ENCODE results near the gene TRMT61B. TPM values are rescaled to one million over a fixed set of nuclear protein-coding genes. Genes with fewer than 3 reads are reported as not detected.

Gene TRMT61B
- total and polyA plus RNA-seq, 4 donors: 16.9 to 24.5 (median 22.9) TPM

- Histone ChIP-seq H3K27ac (ENCODE audit: low read depth, low read length) (no peak overlapping the region), H3K27me3 (ENCODE audit: control insufficient read depth, insufficient read depth, low read length) (no peaks in the 10 kb centered on the region), H3K36me3 (ENCODE audit: control insufficient read depth, insufficient read depth, low read length) (peaks cover 13% of the 10 kb centered on the region), H3K4me1 (ENCODE audit: control insufficient read depth, insufficient read depth, low read length) (no peaks in the 10 kb centered on the region), H3K4me3 (ENCODE audit: low read depth, low read length) (no peak overlapping the region), H3K9me3 (ENCODE audit: control insufficient read depth, insufficient read depth, low read length) (no peaks in the 10 kb centered on the region)
- DNase-seq (ENCODE audit: low read depth in 4 of 6, low spot score in 6 of 6): no peak
- WGBS (ENCODE audit: insufficient coverage): 80% methylated on average over 1 of the region's 3 CpGs
These were observed 32.5 kb upstream of the TRMT61B start for GRCh38 chr2:28902584-28902983.

GRCh38 chr2:28901841-28902240, 31.7 kb upstream of the TRMT61B start:
- Histone ChIP-seq H3K36me3 (ENCODE audit: control insufficient read depth, insufficient read depth, low read length) (peaks cover 8% of the 10 kb centered on the region), H3K27ac (ENCODE audit: low read depth, low read length) (no peak overlapping the region), H3K4me1 (ENCODE audit: control insufficient read depth, insufficient read depth, low read length) (no peaks in the 10 kb centered on the region), H3K4me3 (ENCODE audit: low read depth, low read length) (no peak overlapping the region), H3K9me3 (ENCODE audit: control insufficient read depth, insufficient read depth, low read length) (no peaks in the 10 kb centered on the region), H3K27me3 (ENCODE audit: control insufficient read depth, insufficient read depth, low read length) (no peaks in the 10 kb centered on the region)
- DNase-seq (ENCODE audit: low read depth in 4 of 6, low spot score in 6 of 6): no peak
- WGBS (ENCODE audit: insufficient coverage): no CpG with 5 or more reads among the region's 1 CpG

GRCh38 chr2:28901202-28901601, 31.1 kb upstream of the TRMT61B start:
- no peak overlapping the region for H3K4me3 ChIP-seq (ENCODE audit: low read depth, low read length)
- H3K36me3 ChIP-seq (ENCODE audit: control insufficient read depth, insufficient read depth, low read length): peaks cover 7% of the 10 kb centered on the region
- 62% methylated on average over 2 of the region's 2 CpGs for WGBS (ENCODE audit: insufficient coverage)
- no peaks in the 10 kb centered on the region for H3K27me3 ChIP-seq (ENCODE audit: control insufficient read depth, insufficient read depth, low read length)
- no peaks in the 10 kb centered on the region for H3K4me1 ChIP-seq (ENCODE audit: control insufficient read depth, insufficient read depth, low read length)
- H3K9me3 ChIP-seq (ENCODE audit: control insufficient read depth, insufficient read depth, low read length): no peaks in the 10 kb centered on the region
- H3K27ac ChIP-seq (ENCODE audit: low read depth, low read length): no peak overlapping the region
- no peak for DNase-seq (ENCODE audit: low read depth in 4 of 6, low spot score in 6 of 6)

DNA sequence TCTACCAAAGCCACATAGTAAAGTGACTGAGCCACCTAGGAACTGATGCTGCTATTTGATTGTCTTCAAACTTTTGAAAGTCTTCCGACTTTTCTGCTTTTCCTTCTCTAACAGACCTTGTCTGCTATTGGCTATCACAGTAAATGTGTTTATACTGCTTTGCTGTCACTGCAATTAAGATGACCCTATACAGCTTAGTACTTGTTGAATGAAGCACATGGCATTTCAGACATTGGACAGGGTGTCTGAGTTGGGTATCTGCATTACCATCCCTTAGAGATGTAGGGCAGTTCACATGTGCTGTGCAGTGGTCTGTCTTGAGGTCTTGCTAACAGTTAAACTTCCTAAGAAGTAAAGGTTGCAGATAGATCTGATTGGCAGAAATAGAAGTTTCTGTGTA, 27.9 kb upstream of the TRMT61B start:
- Histone ChIP-seq H3K9me3 (ENCODE audit: control insufficient read depth, insufficient read depth, low read length) (no peaks in the 10 kb centered on the region), H3K27me3 (ENCODE audit: control insufficient read depth, insufficient read depth, low read length) (no peaks in the 10 kb centered on the region), H3K4me3 (ENCODE audit: low read depth, low read length) (no peak overlapping the region), H3K27ac (ENCODE audit: low read depth, low read length) (no peak overlapping the region), H3K36me3 (ENCODE audit: control insufficient read depth, insufficient read depth, low read length) (no peaks in the 10 kb centered on the region), H3K4me1 (ENCODE audit: control insufficient read depth, insufficient read depth, low read length) (peaks cover 6% of the 10 kb centered on the region)
- no peak for DNase-seq (ENCODE audit: low read depth in 4 of 6, low spot score in 6 of 6)
- WGBS (ENCODE audit: insufficient coverage): no CpG with 5 or more reads among the region's 1 CpG

DNA sequence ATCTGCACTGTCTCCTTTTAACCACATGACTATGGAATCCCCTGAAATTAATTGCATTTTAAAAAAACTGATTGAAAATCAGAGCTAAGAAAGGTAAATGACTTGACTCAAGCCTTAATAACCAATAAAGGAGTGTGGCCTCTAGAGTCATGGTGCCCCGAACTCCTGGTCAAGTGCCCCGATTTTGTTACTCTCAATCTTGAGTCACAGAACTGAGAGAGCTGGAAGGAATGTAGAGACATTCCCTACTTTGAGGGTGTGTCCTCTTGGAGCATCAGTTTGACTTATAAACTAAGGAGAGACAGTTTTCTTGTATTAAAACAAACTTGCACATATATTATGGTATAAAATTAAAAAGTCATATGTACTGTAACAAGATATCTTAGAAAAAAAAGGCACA, 26.8 kb upstream of the TRMT61B start:
- DNase-seq (ENCODE audit: low read depth in 4 of 6, low spot score in 6 of 6): no peak
- H3K36me3 ChIP-seq (ENCODE audit: control insufficient read depth, insufficient read depth, low read length): no peaks in the 10 kb centered on the region
- H3K27me3 ChIP-seq (ENCODE audit: control insufficient read depth, insufficient read depth, low read length): no peaks in the 10 kb centered on the region
- no CpG with 5 or more reads among the region's 2 CpGs for WGBS (ENCODE audit: insufficient coverage)
- H3K4me1 ChIP-seq (ENCODE audit: control insufficient read depth, insufficient read depth, low read length): peaks cover 6% of the 10 kb centered on the region
- no peaks in the 10 kb centered on the region for H3K9me3 ChIP-seq (ENCODE audit: control insufficient read depth, insufficient read depth, low read length)
- H3K27ac ChIP-seq (ENCODE audit: low read depth, low read length): no peak overlapping the region
- H3K4me3 ChIP-seq (ENCODE audit: low read depth, low read length): no peak overlapping the region

DNA sequence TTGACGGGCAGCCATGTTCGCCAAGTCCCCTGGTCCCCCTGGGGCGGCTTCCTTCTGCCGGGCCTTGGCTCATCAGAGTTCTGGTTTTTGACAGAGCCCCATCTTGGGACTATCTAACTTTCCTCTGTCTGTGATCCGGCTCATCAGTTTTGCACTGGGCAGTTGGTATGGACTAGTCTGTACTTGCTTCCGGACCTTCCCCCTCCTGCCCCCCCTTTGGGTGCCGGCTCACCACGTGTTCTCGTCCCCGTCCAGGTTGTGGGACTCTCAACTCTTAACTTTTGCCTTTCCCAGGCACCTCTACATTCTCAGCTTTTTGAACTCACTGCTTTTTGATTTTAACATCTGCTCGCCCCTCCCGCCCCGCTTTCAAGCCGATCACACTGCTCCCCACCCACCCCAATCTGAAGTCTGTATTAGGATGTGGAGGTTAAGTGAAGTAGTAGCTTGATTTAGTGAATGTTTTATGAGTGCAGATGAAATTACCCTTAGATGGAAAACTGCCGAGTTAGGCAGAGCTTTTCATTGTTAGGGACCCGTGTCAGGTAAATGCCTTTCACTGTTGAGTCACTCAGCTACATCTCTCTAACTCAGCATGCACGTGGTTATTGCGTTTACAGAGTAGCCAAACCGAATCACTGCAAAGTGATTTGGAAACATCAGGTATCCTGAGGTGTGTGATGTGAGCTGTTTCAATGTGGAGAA, 25.2 kb upstream of the TRMT61B start:
- no peaks in the 10 kb centered on the region for H3K9me3 ChIP-seq (ENCODE audit: control insufficient read depth, insufficient read depth, low read length)
- peak in 1 of 6 donors; percentile 11 for DNase-seq (ENCODE audit: low read depth in 4 of 6, low spot score in 6 of 6)
- H3K27me3 ChIP-seq (ENCODE audit: control insufficient read depth, insufficient read depth, low read length): no peaks in the 10 kb centered on the region
- WGBS (ENCODE audit: insufficient coverage): 2% methylated on average over 12 of the region's 19 CpGs
- peaks cover 6% of the 10 kb centered on the region for H3K4me1 ChIP-seq (ENCODE audit: control insufficient read depth, insufficient read depth, low read length)
- H3K36me3 ChIP-seq (ENCODE audit: control insufficient read depth, insufficient read depth, low read length): no peaks in the 10 kb centered on the region
- H3K4me3 ChIP-seq (ENCODE audit: low read depth, low read length): peak overlapping the region; percentile 84
- H3K27ac ChIP-seq (ENCODE audit: low read depth, low read length): no peak overlapping the region

DNA sequence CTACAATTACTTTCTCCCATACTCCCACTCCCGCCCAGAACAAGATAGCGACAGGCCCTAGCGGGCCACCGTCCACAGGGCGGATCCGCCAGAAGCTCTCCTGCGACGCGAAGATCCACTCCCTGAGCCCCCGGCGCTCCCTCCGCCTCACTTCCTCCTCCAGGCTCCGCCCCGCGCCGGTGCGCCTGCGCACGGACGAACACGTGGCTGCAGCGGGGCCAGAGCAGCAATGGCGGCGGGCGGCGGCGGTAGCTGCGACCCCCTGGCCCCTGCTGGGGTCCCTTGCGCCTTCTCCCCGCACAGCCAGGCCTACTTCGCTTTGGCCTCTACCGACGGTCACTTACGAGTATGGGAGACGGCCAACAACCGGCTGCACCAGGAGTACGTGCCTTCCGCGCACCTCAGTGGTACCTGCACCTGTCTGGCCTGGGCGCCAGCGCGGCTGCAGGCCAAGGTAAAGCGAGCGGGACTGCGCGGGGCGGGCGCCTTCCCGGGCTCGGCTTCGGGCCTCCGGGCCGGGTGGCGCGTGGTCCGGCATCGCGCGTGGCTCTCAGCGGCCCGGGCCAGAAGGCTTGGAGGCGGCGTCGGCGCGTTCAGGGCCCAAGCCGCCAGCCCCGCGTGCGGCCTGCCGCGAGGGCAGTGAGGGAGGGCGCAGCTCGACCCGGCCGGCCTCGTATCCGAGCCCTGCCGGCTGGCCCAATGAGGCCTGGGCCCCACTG, 24.5 kb upstream of the TRMT61B start, which contains the start of gene WDR43:
Gene WDR43 (plus strand): TSS at position 198 of the 719 bp plus-strand sequence. CDS start 32 bp downstream, at position 230.
- WGBS (ENCODE audit: insufficient coverage): under 1% methylated on average over 79 of the region's 79 CpGs
- peak within 1 kb of the TSS; percentile 40 for H3K27ac ChIP-seq (ENCODE audit: low read depth, low read length)
- peaks cover 6% of the 10 kb centered on the region for H3K4me1 ChIP-seq (ENCODE audit: control insufficient read depth, insufficient read depth, low read length)
- H3K36me3 ChIP-seq (ENCODE audit: control insufficient read depth, insufficient read depth, low read length): no peaks in the 10 kb centered on the region
- H3K27me3 ChIP-seq (ENCODE audit: control insufficient read depth, insufficient read depth, low read length): peaks cover 2% of the 10 kb centered on the region
- DNase-seq (ENCODE audit: low read depth in 4 of 6, low spot score in 6 of 6): peak; percentile 87 to 100 (median 96)
- H3K9me3 ChIP-seq (ENCODE audit: control insufficient read depth, insufficient read depth, low read length): no peaks in the 10 kb centered on the region
- H3K4me3 ChIP-seq (ENCODE audit: low read depth, low read length): peak within 1 kb of the TSS; percentile 84

GRCh38 chr2:28893488-28893887, 23.4 kb upstream of the TRMT61B start:
- Histone ChIP-seq H3K36me3 (ENCODE audit: control insufficient read depth, insufficient read depth, low read length) (no peaks in the 10 kb centered on the region), H3K27me3 (ENCODE audit: control insufficient read depth, insufficient read depth, low read length) (peaks cover 2% of the 10 kb centered on the region), H3K27ac (ENCODE audit: low read depth, low read length) (no peak overlapping the region), H3K4me3 (ENCODE audit: low read depth, low read length) (no peak overlapping the region), H3K4me1 (ENCODE audit: control insufficient read depth, insufficient read depth, low read length) (peaks cover 6% of the 10 kb centered on the region), H3K9me3 (ENCODE audit: control insufficient read depth, insufficient read depth, low read length) (no peaks in the 10 kb centered on the region)
- DNase-seq (ENCODE audit: low read depth in 4 of 6, low spot score in 6 of 6): no peak
- WGBS (ENCODE audit: insufficient coverage): no CpG with 5 or more reads among the region's 21 CpGs

DNA sequence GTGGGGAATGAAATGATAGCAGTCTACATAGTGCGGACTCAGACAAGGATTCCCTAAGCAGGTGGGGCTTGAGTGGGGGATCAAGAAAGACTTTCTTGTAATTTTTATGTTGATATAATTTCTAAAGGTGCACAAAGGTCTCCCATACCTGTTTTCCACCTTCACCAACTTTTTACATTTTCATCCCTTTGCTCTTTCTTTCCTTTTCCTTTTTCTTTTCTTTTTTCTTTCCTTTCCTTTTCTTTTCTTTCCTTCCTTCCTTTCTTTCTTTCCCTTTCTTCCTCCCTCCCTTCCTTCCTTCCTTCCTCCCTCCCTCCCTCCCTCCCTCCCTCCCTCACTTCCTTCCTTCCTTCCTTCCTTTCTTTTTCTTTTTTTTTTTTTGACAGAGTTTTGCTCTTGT, 10.1 kb upstream of the TRMT61B start:
- Histone ChIP-seq H3K27ac (ENCODE audit: low read depth, low read length) (no peak overlapping the region), H3K4me3 (ENCODE audit: low read depth, low read length) (no peak overlapping the region), H3K27me3 (ENCODE audit: control insufficient read depth, insufficient read depth, low read length) (peaks cover 10% of the 10 kb centered on the region), H3K36me3 (ENCODE audit: control insufficient read depth, insufficient read depth, low read length) (no peaks in the 10 kb centered on the region), H3K4me1 (ENCODE audit: control insufficient read depth, insufficient read depth, low read length) (no peaks in the 10 kb centered on the region), H3K9me3 (ENCODE audit: control insufficient read depth, insufficient read depth, low read length) (no peaks in the 10 kb centered on the region)
- no peak for DNase-seq (ENCODE audit: low read depth in 4 of 6, low spot score in 6 of 6)
- WGBS (ENCODE audit: insufficient coverage): no CpG with 5 or more reads among the region's 1 CpG

- no CpG with 5 or more reads among the region's 3 CpGs for WGBS (ENCODE audit: insufficient coverage)
These were observed 1.5 kb upstream of the TRMT61B start for GRCh38 chr2:28871620-28872019.

More at GRCh38 chr2:28871620-28872019, 1.5 kb upstream of the TRMT61B start:
- Histone ChIP-seq H3K27ac (ENCODE audit: low read depth, low read length) (no peak overlapping the region), H3K4me1 (ENCODE audit: control insufficient read depth, insufficient read depth, low read length) (peaks cover 26% of the 10 kb centered on the region), H3K27me3 (ENCODE audit: control insufficient read depth, insufficient read depth, low read length) (peaks cover 4% of the 10 kb centered on the region), H3K9me3 (ENCODE audit: control insufficient read depth, insufficient read depth, low read length) (no peaks in the 10 kb centered on the region), H3K4me3 (ENCODE audit: low read depth, low read length) (no peak overlapping the region), H3K36me3 (ENCODE audit: control insufficient read depth, insufficient read depth, low read length) (peaks cover 3% of the 10 kb centered on the region)
- no peak for DNase-seq (ENCODE audit: low read depth in 4 of 6, low spot score in 6 of 6)
